Endothelial cell of umbilical vein (primary cell): ENCODE data around the gene UBE2Q1.

Source experiments
- EZH2 ChIP-seq: IDR thresholded peaks from 2 replicates; pipeline ENCODE4 v1.6.1; 2012; ENCODE audit warnings: borderline replicate concordance, low read depth, mild to moderate bottlenecking, moderate library complexity, low read length, inconsistent platforms; ENCODE audit not compliant: severe bottlenecking
- MAX ChIP-seq: IDR thresholded peaks from 2 replicates; pipeline ENCODE4 v1.6.1; 2011; ENCODE audit not compliant: insufficient read depth, insufficient read length
- POLR2A ChIP-seq: IDR thresholded peaks from 2 replicates; pipeline ENCODE4 v1.6.1; 2012; ENCODE audit warnings: low read depth, mild to moderate bottlenecking, control low read depth, low read length
- TF ChIP-seq, protein P1 (sequence below), 2 donors: IDR thresholded peaks; 1 replicate in 1 of 2; 2 replicates in 1 of 2; pipeline ENCODE4 v1.5.1; 2011; ENCODE audit warnings: low read length in 2 of 2, mild to moderate bottlenecking in 2 of 2, moderate library complexity in 2 of 2, control low read depth in 1 of 2, inconsistent platforms in 1 of 2, low read depth in 1 of 2; ENCODE audit not compliant: insufficient read depth in 1 of 2; ENCODE audit errors: extremely low read depth in 1 of 2

GRCh38 chr1:154519591-154519991 lies 38.9 kb downstream of the UBE2Q1 start:
- TF ChIP-seq EZH2: no peak
- TF ChIP-seq POLR2A: no peak
- TF ChIP-seq, protein P1, sequence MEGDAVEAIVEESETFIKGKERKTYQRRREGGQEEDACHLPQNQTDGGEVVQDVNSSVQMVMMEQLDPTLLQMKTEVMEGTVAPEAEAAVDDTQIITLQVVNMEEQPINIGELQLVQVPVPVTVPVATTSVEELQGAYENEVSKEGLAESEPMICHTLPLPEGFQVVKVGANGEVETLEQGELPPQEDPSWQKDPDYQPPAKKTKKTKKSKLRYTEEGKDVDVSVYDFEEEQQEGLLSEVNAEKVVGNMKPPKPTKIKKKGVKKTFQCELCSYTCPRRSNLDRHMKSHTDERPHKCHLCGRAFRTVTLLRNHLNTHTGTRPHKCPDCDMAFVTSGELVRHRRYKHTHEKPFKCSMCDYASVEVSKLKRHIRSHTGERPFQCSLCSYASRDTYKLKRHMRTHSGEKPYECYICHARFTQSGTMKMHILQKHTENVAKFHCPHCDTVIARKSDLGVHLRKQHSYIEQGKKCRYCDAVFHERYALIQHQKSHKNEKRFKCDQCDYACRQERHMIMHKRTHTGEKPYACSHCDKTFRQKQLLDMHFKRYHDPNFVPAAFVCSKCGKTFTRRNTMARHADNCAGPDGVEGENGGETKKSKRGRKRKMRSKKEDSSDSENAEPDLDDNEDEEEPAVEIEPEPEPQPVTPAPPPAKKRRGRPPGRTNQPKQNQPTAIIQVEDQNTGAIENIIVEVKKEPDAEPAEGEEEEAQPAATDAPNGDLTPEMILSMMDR (IDR thresholded peaks at IDR 0.05; ENCODE audit: extremely low read depth in 1 of 2, insufficient read depth in 1 of 2, low read depth in 1 of 2, low read length in 2 of 2): no peak
- no peak for TF ChIP-seq MAX
